Progenitor cell of endocrine pancreas (in vitro differentiated cells): Measurements from ENCODE around the gene DRD2. TPM values are rescaled to one million over a fixed set of nuclear protein-coding genes. Genes with fewer than 3 reads are reported as not detected.

Experiments
- DNase-seq: peaks from one replicate; pipeline ENCODE4 v3.0.0; 2021; ENCODE audit warnings: low spot score; ENCODE audit not compliant: unreplicated experiment
- H3K27ac Mint-ChIP-seq: 2 replicates; pipeline ENCODE4 v1.8.0; 2021; ENCODE audit warnings: mild to moderate bottlenecking, moderate library complexity, mixed read lengths
- H3K27me3 Mint-ChIP-seq: 2 replicates; pipeline ENCODE4 v1.8.0; 2021; ENCODE audit warnings: mixed read lengths
- H3K36me3 Mint-ChIP-seq: 2 replicates; pipeline ENCODE4 v1.8.0; 2022; ENCODE audit warnings: mixed read lengths; ENCODE audit not compliant: insufficient read depth
- H3K4me1 Mint-ChIP-seq: 2 replicates; pipeline ENCODE4 v1.8.0; 2021; ENCODE audit warnings: low read depth, mixed read lengths
- H3K4me3 Mint-ChIP-seq: 2 replicates; pipeline ENCODE4 v1.8.0; 2021; ENCODE audit warnings: low read depth, mild to moderate bottlenecking, moderate library complexity, mixed read lengths
- H3K9me3 Mint-ChIP-seq: 2 replicates; pipeline ENCODE4 v1.8.0; 2021; ENCODE audit warnings: low read depth, mixed read lengths
- total RNA-seq: library from RNA; stranded (reverse); gene quantifications from 2 replicates; pipeline ENCODE4 v1.2.1, GENCODE V29; 2021
- TF ChIP-seq, protein P1 (sequence below): fragments of 200-600 bp; sonication (generic); IDR thresholded peaks from one replicate; pipeline ENCODE4 v1.5.0; 2021; ENCODE audit warnings: antibody characterized with exemption, mild to moderate bottlenecking; ENCODE audit not compliant: unreplicated experiment

DRD2 gene
- total RNA-seq, 1 donor from 2014 or later: 0.22 TPM

DNA sequence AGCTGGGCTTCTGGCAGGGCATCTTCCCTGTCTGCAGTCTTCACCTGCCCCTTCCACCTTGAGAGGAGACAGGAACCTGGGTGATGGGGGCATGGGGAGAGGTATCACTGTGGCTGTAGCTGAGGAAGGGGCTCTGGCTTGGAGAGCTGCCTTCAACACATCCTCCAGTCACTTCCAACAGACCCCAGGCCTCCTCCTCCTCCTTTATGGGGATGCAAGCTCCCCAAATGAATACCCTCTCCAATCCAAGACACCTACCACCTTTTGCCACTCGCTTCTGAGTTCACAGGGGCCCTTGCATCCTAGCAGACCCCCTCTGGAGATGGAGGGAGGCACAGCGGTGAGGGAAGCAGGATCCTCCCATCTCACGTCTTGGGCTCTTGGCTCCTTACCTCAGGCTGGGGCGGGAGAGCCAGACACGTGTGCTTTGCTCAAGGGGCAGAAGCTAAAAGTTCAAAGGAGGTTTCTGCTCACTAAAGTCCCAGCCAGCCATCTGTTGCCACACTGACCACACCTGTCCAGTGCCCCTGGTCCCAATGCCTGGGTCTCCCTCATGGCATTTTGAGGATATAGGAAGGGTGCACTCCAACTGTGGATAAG is 74.5 kb downstream of the DRD2 start:
- Mint-ChIP-seq H3K27me3 (peaks cover 30% of the 10 kb centered on the region), H3K27ac (no peak overlapping the region), H3K4me1 (no peaks in the 10 kb centered on the region)

DNA sequence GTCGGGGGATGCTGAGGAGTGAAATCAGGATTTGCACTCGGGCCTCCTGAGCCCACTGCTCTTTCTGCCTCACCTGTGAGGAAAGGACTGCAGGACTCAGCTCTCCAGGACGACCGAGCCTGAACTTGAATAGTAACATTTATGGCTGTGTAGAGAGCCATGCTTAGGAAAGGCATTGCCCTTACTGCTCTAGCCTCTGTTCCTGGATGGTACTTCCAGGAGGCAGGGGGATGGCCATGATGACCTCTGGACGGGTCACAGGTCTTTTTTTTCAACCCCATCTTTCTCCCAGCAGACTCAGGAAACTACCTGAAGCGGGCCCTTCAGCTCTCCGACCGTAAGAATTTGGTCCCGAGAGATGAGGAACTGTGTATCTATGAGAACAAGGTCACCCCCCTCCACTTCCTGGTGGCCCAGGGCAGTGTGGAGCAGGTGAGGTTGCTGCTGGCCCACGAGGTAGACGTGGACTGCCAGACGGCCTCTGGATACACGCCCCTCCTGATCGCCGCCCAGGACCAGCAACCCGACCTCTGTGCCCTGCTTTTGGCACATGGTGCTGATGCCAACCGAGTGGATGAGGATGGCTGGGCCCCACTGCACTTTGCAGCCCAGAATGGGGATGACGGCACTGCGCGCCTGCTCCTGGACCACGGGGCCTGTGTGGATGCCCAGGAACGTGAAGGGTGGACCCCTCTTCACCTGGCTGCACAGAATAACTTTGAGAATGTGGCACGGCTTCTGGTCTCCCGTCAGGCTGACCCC is 76.3 kb downstream of the DRD2 start:
- peaks cover 20% of the 10 kb centered on the region for H3K27me3 Mint-ChIP-seq
- no peak for DNase-seq
- TF ChIP-seq, protein P1, sequence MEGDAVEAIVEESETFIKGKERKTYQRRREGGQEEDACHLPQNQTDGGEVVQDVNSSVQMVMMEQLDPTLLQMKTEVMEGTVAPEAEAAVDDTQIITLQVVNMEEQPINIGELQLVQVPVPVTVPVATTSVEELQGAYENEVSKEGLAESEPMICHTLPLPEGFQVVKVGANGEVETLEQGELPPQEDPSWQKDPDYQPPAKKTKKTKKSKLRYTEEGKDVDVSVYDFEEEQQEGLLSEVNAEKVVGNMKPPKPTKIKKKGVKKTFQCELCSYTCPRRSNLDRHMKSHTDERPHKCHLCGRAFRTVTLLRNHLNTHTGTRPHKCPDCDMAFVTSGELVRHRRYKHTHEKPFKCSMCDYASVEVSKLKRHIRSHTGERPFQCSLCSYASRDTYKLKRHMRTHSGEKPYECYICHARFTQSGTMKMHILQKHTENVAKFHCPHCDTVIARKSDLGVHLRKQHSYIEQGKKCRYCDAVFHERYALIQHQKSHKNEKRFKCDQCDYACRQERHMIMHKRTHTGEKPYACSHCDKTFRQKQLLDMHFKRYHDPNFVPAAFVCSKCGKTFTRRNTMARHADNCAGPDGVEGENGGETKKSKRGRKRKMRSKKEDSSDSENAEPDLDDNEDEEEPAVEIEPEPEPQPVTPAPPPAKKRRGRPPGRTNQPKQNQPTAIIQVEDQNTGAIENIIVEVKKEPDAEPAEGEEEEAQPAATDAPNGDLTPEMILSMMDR: no peak
- H3K36me3 Mint-ChIP-seq: no peaks in the 10 kb centered on the region
- no peak overlapping the region for H3K27ac Mint-ChIP-seq
- H3K4me1 Mint-ChIP-seq: no peaks in the 10 kb centered on the region
- H3K9me3 Mint-ChIP-seq: no peaks in the 10 kb centered on the region
- no peak overlapping the region for H3K4me3 Mint-ChIP-seq

More for the DNA sequence above, 74.5 kb downstream of the DRD2 start:
- Mint-ChIP-seq H3K4me3 (no peak overlapping the region), H3K36me3 (no peaks in the 10 kb centered on the region), H3K9me3 (no peaks in the 10 kb centered on the region)
- DNase-seq: no peak
- TF ChIP-seq, protein P1: no peak

DNA sequence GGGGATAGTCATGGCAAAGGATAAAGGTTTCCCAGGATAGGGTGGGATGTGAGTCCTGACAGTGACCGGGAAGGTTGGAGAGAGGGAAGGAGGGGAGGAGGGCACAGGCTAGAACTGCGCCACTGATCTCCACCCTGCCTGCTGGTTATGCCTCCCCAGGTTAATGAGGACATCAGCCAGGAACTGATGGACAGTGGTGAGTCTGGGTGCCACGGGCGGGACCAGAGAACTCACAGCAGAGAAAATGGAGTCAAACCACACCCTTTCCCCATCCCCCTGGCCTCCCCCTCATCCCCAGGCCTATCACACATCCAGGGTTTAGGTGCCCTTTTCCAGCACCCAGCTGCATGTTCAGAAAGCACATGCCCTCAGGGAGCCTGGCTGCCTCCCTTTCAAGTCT is 77.4 kb downstream of the DRD2 start:
- TF ChIP-seq, protein P1: no peak
- Mint-ChIP-seq H3K9me3 (no peaks in the 10 kb centered on the region), H3K27me3 (peaks cover 16% of the 10 kb centered on the region), H3K27ac (no peak overlapping the region), H3K4me3 (no peak overlapping the region), H3K36me3 (no peaks in the 10 kb centered on the region), H3K4me1 (no peaks in the 10 kb centered on the region)
- DNase-seq: no peak

DNA sequence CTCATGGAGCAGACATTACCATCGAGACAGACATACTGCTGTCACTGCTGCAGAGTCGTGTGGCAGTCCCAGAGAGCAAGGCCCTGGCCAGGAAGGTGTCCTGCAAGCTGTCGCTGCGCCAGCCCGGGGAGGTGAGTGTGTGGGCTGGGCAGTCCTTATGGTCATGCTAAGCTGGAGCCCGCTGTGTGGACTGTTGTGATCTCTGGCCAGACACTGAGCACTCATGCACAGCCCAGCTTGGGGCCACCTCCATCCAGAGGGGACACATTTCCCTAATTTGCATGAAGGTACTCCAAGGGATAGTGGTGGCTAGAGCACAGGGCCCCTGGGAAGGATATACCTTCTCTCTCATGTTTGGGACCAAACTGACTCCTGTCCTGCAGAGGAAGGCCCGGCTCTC is 78.0 kb downstream of the DRD2 start:
- H3K27me3 Mint-ChIP-seq: peaks cover 10% of the 10 kb centered on the region
- H3K4me3 Mint-ChIP-seq: no peak overlapping the region
- TF ChIP-seq, protein P1: no peak
- no peaks in the 10 kb centered on the region for H3K36me3 Mint-ChIP-seq
- DNase-seq: no peak
- no peaks in the 10 kb centered on the region for H3K4me1 Mint-ChIP-seq
- no peaks in the 10 kb centered on the region for H3K9me3 Mint-ChIP-seq
- H3K27ac Mint-ChIP-seq: no peak overlapping the region

DNA sequence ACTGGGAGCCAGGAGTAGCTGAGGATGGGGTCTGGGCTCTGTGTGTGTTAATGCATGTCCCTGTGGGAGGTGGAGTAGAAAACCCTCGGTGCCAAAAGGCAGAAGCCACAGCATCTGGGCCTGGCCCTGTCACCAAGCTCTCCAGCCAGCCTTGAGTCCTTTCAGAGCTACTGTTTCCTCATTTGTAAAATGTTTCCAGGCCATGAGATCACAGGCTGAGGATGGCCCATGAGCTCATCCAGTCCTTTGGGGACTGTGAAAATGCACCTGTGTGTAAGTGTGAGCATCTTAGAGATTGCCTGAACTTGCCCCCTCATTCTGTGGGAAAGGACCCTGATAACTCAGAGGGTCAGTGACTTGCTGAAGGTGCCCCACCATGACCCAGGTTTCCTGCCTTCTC is 78.5 kb downstream of the DRD2 start:
- Mint-ChIP-seq H3K27me3 (peaks cover 9% of the 10 kb centered on the region), H3K4me1 (no peaks in the 10 kb centered on the region), H3K9me3 (no peaks in the 10 kb centered on the region), H3K36me3 (no peaks in the 10 kb centered on the region), H3K4me3 (no peak overlapping the region), H3K27ac (no peak overlapping the region)
- TF ChIP-seq, protein P1: no peak
- DNase-seq: no peak
